ENCODE results near the gene CCN6. TPM values are rescaled to one million over a fixed set of nuclear protein-coding genes. Genes with fewer than 3 reads are reported as not detected.

CCN6 gene
- total RNA-seq, 2 donors from 2014 or later = not detected

DNA sequence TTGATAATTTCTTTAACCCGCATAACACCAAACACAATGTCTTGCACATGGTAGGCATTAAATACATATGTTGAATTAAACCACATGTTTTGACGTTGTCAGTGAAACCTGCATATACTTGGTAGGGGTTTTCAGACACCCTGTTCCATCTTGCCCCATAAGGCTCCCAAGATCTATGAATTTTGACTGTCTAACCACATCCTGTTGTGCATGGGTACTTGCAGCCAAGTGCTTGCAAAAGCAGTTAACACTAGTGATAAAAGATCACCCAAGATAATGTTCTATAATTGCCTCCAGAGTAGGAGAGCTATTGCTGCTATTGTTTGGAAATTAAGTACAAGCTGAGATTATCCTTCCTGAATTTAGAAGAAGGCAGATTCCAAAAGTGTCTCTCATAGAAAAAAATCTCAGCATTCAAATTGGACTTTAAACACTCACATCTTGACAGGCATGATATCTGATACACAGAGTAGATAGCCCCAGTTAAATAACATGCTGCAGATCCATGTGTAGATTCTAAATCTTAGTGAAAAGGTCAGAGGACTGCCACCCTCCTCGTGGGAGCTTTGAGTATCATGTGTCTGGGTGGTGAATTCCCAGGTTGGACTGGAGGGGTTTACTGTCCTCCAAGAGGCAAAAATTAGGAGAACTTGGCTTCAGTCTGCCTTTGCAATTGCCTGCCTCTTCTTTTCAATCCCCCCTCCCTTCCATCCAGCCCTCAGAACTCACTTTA lies 25.8 kb upstream of the CCN6 start:
- intact Hi-C loops (cut with DNase I) = no loop called here
- DNase-seq (ENCODE audit: low spot score) = no peak

GRCh38 chr6:112029045-112029822 lies 24.7 kb upstream of the CCN6 start:
- DNase-seq (ENCODE audit: low spot score) = no peak
- intact Hi-C loops (cut with DNase I) = no loop called here

- no peak for DNase-seq (ENCODE audit: low spot score)
- intact Hi-C loops (cut with DNase I) = no loop called here
Measured at GRCh38 chr6:112030206-112030960, 23.5 kb upstream of the CCN6 start.

DNA sequence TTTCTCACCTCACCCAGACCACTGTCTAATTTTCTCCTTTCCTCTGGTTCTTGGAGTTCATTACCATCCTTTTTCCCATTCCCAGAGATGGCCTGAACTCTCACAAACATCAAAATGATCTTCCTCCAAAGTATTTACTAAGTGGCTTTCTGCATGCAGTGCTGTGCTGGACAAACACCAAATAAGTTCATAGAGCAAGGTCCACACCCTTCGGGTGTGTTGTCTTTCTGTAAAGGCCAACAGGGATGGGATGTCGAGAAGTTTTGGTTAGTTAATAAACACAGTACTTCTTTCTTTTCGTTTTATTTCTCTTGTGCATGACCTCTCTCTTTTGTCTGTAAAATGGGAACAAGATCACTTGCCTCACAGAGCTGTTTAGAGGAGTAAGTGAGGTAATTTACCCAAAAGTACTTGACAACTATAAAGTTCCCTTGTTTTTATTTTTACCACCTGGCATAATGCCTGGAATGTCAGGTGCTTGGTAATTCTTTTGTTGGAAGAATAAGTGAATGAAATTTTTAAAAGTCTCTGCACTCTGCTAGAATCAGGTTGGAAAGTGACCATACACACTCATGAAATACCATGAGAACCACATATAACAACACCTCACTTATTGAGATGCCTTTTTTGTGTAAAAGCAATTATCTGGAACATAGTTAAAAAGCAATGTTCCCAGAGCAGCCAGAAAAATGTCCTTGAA lies 22.8 kb upstream of the CCN6 start:
- intact Hi-C loops (cut with DNase I) = no loop called here
- no peak for DNase-seq (ENCODE audit: low spot score)

DNA sequence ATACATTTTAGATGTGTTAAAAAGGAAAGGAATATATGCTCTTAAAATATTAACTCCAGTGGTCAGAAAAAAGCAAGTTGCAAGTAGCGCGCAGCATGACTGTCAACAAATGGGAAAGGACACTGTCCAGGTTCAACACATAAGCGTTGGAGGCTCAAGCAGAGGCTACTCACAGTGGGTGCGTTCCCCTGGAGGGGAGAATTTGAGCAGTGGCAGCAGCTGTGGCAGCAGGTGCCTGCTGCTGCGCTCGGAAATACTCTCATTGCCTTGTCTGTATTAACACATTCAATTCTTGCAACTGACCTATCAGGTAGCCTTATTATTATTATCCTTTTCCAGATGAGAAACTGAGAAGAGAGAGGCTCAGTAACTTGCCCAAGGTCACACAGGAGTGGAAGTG lies 21.9 kb upstream of the CCN6 start:
- intact Hi-C loops (cut with DNase I) = no loop called here
- DNase-seq (ENCODE audit: low spot score) = no peak

GRCh38 chr6:112032728-112033127 lies 21.2 kb upstream of the CCN6 start:
- intact Hi-C loops (cut with DNase I) = no loop called here
- DNase-seq (ENCODE audit: low spot score) = no peak

- no peak for DNase-seq (ENCODE audit: low spot score)
- intact Hi-C loops (cut with DNase I) = no loop called here
Measured at GRCh38 chr6:112033791-112034615, 19.9 kb upstream of the CCN6 start.

DNA sequence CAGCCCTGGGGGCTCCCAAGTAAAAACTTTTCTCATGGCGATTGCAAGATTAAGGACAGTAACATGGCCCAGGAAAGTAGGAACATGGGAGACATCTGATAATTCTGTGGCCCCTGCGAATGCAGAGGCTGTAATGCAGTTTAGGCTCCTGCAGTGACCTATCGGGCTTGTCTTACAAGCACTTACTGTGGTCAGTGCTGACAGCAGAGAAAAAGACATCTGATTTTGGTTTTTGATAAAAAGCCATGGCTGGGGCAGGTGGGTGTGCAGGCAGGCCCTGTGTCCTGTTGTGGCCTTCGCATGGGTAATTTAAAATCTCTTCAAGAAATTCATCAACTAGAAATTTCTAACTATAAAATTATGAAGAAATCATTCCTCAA lies 19.3 kb upstream of the CCN6 start:
- intact Hi-C loops (cut with DNase I) = no loop called here

DNA sequence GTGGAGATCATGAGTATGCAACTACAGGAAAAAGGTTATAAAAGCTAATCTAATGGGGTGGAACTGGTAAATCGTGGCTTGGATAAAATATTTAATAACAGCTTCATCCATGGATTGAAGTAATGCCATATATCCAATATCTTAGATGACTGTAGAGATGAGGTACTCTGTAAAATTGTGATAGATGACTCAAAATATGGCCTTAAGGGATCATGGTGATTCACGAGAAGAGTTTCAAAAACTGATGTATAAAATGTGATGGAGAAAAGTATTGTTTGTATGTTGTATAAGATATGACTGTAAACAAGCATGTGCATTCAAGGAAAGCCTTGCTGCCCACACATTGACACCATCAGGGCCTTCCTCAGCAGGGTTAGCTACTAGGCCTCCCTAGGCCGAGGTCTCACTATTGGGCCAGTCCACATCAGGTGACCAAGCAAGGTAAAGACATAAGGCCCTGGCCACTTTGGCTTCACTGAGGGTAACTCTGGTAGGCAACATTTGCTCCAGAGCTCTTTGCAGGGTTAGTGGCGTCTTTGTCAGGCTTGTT lies 17.7 kb upstream of the CCN6 start:
- DNase-seq (ENCODE audit: low spot score) = no peak
- intact Hi-C loops (cut with DNase I) = no loop called here

More for the DNA sequence above, 19.3 kb upstream of the CCN6 start:
- no peak for DNase-seq (ENCODE audit: low spot score)

DNA sequence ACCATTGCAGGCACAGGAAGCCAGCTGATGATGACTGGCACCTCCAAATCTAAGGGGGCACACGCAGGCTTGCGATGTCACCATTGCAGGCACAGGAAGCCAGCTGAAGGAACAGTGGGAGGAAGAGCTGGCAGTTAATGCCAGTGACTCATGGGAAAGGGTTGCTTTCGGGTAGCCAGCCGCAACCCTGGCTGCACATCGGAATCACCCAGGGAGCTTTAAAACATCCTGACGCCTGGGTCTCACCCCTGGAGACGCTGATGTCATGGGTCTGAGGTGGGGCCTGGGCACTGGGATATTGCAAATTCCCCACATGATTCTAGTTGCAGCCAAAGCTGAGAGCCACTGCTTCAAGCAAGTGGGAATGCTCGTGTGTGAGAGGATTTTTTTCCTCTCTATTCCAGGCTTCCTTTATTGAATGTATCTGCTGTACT lies 16.1 kb upstream of the CCN6 start:
- peak; percentile 96 for DNase-seq (ENCODE audit: low spot score)
- intact Hi-C loops (cut with DNase I) = no loop called here

DNA sequence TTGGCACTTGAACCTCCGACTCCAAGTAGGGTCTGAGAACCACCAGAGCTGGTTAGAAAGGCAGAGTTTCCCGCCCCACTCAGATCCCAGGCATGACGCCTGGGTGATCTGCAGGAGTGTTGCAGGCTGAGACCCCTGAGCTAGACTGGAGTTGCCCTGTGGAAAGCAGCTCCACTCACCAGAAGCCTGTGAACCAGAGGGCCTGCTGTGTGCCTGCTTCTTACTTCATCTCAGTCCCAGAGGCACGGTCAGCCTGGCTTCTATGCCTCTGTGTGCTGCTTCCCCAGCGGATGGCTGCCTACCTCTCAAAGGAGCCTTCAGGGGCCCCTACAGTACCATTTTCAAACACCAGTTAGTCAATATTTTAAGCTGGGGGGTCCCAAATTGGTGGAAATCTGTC lies 15.6 kb upstream of the CCN6 start:
- DNase-seq (ENCODE audit: low spot score) = no peak
- intact Hi-C loops (cut with DNase I) = no loop called here

DNA sequence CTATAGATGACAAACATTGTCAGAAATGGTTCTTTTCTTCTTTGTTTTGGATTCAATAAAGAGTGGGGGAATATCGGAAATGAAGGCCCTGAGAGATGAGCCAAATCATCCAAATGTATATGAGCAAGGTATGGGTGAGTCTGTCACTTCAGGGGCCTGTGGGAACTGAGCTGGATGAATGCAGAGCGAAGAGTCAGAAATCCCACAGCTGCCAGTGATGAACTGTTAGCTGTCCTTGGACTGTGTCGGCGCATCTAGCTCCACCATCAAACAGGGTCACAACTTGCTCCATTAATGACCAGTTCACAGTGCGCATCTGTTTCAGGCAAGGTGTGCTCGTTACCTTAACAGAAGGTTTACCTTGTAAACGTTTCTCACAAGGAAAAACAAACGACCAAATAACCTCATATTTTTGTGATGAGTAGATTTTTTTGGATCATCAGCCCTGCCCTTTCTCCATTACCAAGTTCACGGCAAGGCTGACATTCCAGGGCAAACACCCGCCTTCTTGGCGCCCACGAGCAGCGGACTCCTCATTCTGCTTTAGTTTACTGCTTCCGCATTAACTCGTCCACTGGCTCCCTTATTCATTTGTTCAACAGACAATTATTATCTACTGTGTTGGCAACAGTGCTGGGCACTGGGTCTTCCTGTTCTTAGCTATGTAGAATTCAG lies 15.0 kb upstream of the CCN6 start:
- intact Hi-C loops (cut with DNase I) = no loop called here
- DNase-seq (ENCODE audit: low spot score) = peak; percentile 92

DNA sequence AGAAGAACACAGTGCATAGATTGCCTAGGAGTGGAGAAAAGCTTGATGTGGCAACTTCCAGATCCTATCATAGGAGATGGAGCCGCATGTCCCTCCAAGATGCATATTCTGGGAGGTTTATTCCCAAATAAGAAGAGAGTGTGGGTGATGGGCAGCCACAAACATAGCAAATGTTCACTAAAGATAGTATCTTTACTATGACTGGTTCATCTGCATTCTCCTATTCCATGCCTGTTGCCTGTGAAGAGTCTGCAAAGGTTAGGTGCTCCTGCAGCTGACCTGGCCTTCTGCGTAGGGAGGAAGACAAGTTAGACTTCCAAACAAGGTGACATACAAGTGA lies 14.5 kb upstream of the CCN6 start:
- intact Hi-C loops (cut with DNase I) = no loop called here

DNA sequence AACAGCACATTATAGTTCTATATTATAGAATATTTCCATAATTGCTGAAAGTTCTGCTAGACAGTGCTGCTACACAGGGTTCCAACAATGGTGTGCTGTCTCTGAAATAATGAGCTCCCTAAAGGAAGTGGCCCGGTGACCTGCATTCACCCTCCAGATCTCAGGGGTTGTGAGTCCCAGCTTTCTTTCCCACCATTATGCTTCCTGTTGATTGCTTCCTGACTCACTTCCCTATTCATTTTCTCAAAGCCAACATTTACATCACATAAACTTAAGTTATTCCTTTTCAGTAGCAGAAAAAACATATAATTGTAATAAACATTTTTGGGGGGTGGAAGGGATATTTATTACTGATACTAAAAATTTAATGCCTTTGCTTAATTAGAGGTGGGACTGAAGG lies 12.9 kb upstream of the CCN6 start:
- DNase-seq (ENCODE audit: low spot score) = no peak
- intact Hi-C loops (cut with DNase I) = loop anchor here (5.0 to 10.0 kb wide), 3 partner anchors 44 to 329 kb away; no protein-coding TSS in a partner anchor

More for the DNA sequence above, 14.5 kb upstream of the CCN6 start:
- no peak for DNase-seq (ENCODE audit: low spot score)

DNA sequence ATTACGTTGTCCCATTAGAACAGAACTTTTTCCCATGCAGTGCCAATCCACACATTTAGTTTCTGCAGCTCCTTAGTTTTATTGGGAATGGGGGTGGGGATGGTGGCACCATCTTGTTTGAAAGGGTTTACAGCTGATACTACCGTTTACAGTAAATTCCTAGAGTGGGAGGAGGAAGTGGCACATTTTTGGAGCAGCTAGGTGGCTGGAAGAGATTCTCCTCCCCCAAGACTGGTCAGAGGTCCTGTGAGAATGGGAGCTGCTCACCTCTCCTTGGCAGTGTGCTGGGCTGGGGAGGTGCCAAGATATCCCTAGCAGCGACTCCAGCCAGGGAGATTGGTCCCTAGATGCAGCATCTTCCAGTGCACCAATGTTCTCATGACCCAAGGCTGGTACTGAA lies 12.4 kb upstream of the CCN6 start:
- intact Hi-C loops (cut with DNase I) = loop anchor here (5.0 to 10.0 kb wide), 3 partner anchors 44 to 329 kb away; no protein-coding TSS in a partner anchor
- DNase-seq (ENCODE audit: low spot score) = no peak

- intact Hi-C loops (cut with DNase I) = loop anchor here (5.0 to 10.0 kb wide), 3 partner anchors 46 to 331 kb away; no protein-coding TSS in a partner anchor
- peak; percentile 96 for DNase-seq (ENCODE audit: low spot score)
Measured at GRCh38 chr6:112043032-112044007, 10.6 kb upstream of the CCN6 start.

- intact Hi-C loops (cut with DNase I) = loop anchor here (5.0 to 10.0 kb wide), 3 partner anchors 47 to 332 kb away; no protein-coding TSS in a partner anchor
- no peak for DNase-seq (ENCODE audit: low spot score)
Measured at GRCh38 chr6:112044196-112044595, 9.7 kb upstream of the CCN6 start.

Data from posterior vena cava (tissue), 2 donors.